T-cell (primary cell): Measurements from ENCODE around the gene ARMC8. TPM values are rescaled to one million over a fixed set of nuclear protein-coding genes. Genes with fewer than 3 reads are reported as not detected.

ENCODE experiments used
- ATAC-seq, 4 experiments: fragments of 200-7000 bp in 3 of 4; fragments of 150-1000 bp in 1 of 4; cut with Tn5 transposase; replicated peaks in 1 of 4; 1 replicate in 3 of 4; 2 replicates in 1 of 4; pipeline ENCODE4 v1.10.0; 2021; ENCODE audit warnings: moderate library complexity in 3 of 4, mild to moderate bottlenecking in 2 of 4, moderate number of reproducible peaks in 1 of 4
- CTCF ChIA-PET, 2 donors: fragments of 300-600 bp; sonication (Branson Sonifier 250); formaldehyde crosslinking; loops; one replicate each; lab custom pipeline; 2022; ENCODE audit warnings: antibody characterized with exemption in 2 of 2; lab: Charles Lee
- POLR2A ChIA-PET, 2 donors: fragments of 300-600 bp; sonication (Branson Sonifier 250); formaldehyde crosslinking; loops; one replicate each; lab custom pipeline; 2022; ENCODE audit warnings: antibody characterized with exemption in 2 of 2; lab: Charles Lee
- DNase-seq, 35 experiments: peaks; one replicate each; pipeline versions ENCODE4 v3.0.0 to v3.0.0-alpha.2; 2013 to 2023
- H3K27ac ChIP-seq: one replicate; pipeline ENCODE4 v1.5.1; 2013; ENCODE audit warnings: low read length
- H3K27me3 ChIP-seq, 2 experiments: replicated peaks in 1 of 2; 1 replicate in 1 of 2; 2 replicates in 1 of 2; pipeline versions ENCODE4 v1.6.1 to v1.7.0; 2013; ENCODE audit warnings: low read length in 1 of 2, mixed read lengths in 1 of 2; ENCODE audit not compliant: control insufficient read depth in 2 of 2, insufficient read depth in 2 of 2; ENCODE audit errors: extremely low read depth in 1 of 2
- H3K36me3 ChIP-seq, 2 donors: 1 replicate in 1 of 2; 2 replicates in 1 of 2; pipeline versions ENCODE4 v1.6.1 to v1.7.0; 2013; ENCODE audit warnings: low read length in 1 of 2; ENCODE audit not compliant: control insufficient read depth in 2 of 2, insufficient read depth in 1 of 2; ENCODE audit errors: extremely low read depth in 1 of 2
- H3K4me1 ChIP-seq, 2 experiments: 1 replicate in 1 of 2; 2 replicates in 1 of 2; pipeline versions ENCODE4 v1.6.1 to v1.7.0; 2013; ENCODE audit warnings: low read length in 2 of 2, mixed read lengths in 1 of 2; ENCODE audit not compliant: insufficient read depth in 2 of 2, control insufficient read depth in 1 of 2; ENCODE audit errors: extremely low read depth in 1 of 2
- H3K4me3 ChIP-seq, 2 donors: 1 replicate in 1 of 2; 2 replicates in 1 of 2; pipeline versions ENCODE4 v1.5.1 to v1.7.0; 2013; ENCODE audit warnings: mild to moderate bottlenecking in 2 of 2, low read length in 1 of 2, moderate library complexity in 1 of 2; ENCODE audit not compliant: control insufficient read depth in 1 of 2; ENCODE audit errors: extremely low read depth in 1 of 2
- H3K9me3 ChIP-seq: 2 replicates; pipeline ENCODE4 v1.7.0; 2013
- H3K27ac Mint-ChIP-seq, 2 donors: one replicate each; pipeline ENCODE4 v1.8.0; 2020 to 2021; ENCODE audit warnings: mild to moderate bottlenecking in 2 of 2, mixed read lengths in 2 of 2
- H3K27me3 Mint-ChIP-seq, 2 donors: one replicate each; pipeline ENCODE4 v1.8.0; 2021 to 2022; ENCODE audit warnings: mixed read lengths in 2 of 2
- H3K36me3 Mint-ChIP-seq: one replicate; pipeline ENCODE4 v1.8.0; 2021; ENCODE audit warnings: mixed read lengths
- H3K4me1 Mint-ChIP-seq, 3 donors: one replicate each; pipeline ENCODE4 v1.8.0; 2020 to 2022; ENCODE audit warnings: mixed read lengths in 3 of 3, mild to moderate bottlenecking in 1 of 3
- H3K4me3 Mint-ChIP-seq, 3 donors: one replicate each; pipeline ENCODE4 v1.8.0; 2020 to 2022; ENCODE audit warnings: mild to moderate bottlenecking in 3 of 3, mixed read lengths in 3 of 3, moderate library complexity in 3 of 3
- H3K9me3 Mint-ChIP-seq, 3 donors: one replicate each; pipeline ENCODE4 v1.8.0; 2020 to 2022; ENCODE audit warnings: mixed read lengths in 3 of 3
- WGBS: methylation state at CpG from one replicate; pipeline ENCODE4 v1.1.5; 2013; ENCODE audit warnings: missing lambda C conversion rate; ENCODE audit not compliant: insufficient coverage; 5-methylcytosine and 5-hydroxymethylcytosine counted together
- total RNA-seq, 35 experiments: library from RNA in 6 of 35; stranded (reverse) in 6 of 35; fragments of 120-200 nt in 1 of 35; gene quantifications; one replicate each; pipeline versions ENCODE4 v1.2.1 to v1.2.4 and lab custom pipeline; 2013 to 2026

Gene ARMC8
- total RNA-seq, 5 donors from 2014 or later (not counting 1 experiment from before 2014, with no cell fraction given) = 55.0 to 79.8 (median 58.6) TPM

DNA sequence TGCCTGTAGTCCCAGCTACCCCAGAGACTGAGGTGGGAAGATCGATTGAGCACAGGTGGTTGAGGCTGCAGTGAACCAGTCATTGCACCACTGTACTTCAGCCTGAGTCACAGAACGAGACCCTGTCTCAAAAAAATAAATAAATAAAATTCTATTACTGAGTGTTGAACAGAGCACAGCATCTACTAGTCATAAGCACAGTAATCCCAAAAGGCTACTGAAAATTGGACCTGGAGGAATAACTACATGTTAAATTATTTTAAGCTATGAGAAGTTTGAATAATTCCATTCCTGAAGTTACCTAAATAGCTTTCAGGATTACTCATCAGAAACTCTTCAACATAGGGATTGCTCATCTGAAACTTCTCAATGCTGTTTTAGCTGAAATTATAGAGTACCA is 43.4 kb downstream of the ARMC8 start:
- Histone ChIP-seq H3K36me3 (peaks cover 3 to 56% of the 10 kb centered on the region in 2 donors), H3K9me3 (no peaks in the 10 kb centered on the region), H3K4me1 (no peaks in the 10 kb centered on the region), H3K27me3 (no peaks in the 10 kb centered on the region), H3K27ac (no peak overlapping the region), H3K4me3 (no peak overlapping the region)
- Mint-ChIP-seq H3K27me3 (no peaks in the 10 kb centered on the region), H3K4me3 (no peak overlapping the region), H3K36me3 (peaks cover 59% of the 10 kb centered on the region), H3K4me1 (peaks cover 0 to 7% (median 7%) of the 10 kb centered on the region in 3 donors), H3K27ac (no peak overlapping the region), H3K9me3 (no peaks in the 10 kb centered on the region)
- POLR2A ChIA-PET = interaction anchor here (0.5 to 1.1 kb wide), 3 partner anchors 9 to 15 kb away, joined by 4 to 7 read pairs (median 4); no protein-coding TSS in a partner anchor
- CTCF ChIA-PET = no interaction called here
- no CpG with 5 or more reads among the region's 2 CpGs for WGBS
- ATAC-seq = no peak
- no peak for DNase-seq

DNA sequence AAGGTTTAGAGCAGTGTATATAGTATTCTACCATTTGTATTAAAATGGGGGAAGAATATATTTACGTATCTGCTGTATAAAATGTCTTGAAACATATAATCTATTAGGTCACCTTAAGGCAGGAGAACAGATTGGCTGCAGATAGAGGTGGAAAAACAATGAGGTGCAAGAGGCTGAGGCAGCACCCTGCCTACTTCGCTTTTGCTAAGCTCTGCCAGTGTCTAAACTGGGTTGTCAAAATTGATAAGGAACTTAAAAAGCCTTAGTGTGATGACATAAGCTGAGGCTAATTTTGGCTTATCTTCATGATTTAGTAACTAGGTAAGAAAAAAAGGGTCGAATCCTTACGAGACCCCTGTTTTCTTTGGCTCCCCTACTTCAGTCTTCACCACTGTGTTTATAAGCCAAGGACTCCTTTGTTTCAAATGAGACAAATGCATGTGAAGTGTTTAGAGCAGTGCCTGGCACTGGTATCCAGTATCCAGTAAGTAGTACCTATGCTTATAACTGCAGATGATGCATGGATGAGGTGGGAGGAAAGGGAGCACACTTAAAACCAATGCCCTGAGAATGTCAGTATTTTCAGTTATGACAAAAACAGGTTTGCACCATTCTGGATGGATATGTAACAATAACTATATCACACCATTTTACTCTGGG is 45.7 kb downstream of the ARMC8 start:
- no peak overlapping the region for H3K4me3 Mint-ChIP-seq
- H3K27ac Mint-ChIP-seq = no peak overlapping the region
- DNase-seq = no peak
- peaks cover 55% of the 10 kb centered on the region for H3K36me3 Mint-ChIP-seq
- H3K9me3 Mint-ChIP-seq = no peaks in the 10 kb centered on the region
- ChIA-PET CTCF (no interaction called here), POLR2A (interaction anchor here in 1 of 2 donors (0.7 kb wide), 1 partner anchor 698 kb away, joined by 3 read pairs; no protein-coding TSS in a partner anchor)
- Histone ChIP-seq H3K4me3 (no peak overlapping the region), H3K4me1 (no peaks in the 10 kb centered on the region), H3K27ac (no peak overlapping the region), H3K36me3 (peaks cover 7 to 53% of the 10 kb centered on the region in 2 donors), H3K27me3 (no peaks in the 10 kb centered on the region), H3K9me3 (no peaks in the 10 kb centered on the region)
- 100% methylated on average over 1 of the region's 4 CpGs for WGBS
- ATAC-seq = no peak
- no peaks in the 10 kb centered on the region for H3K27me3 Mint-ChIP-seq
- peaks cover 0 to 7% (median 7%) of the 10 kb centered on the region in 3 donors for H3K4me1 Mint-ChIP-seq

DNA sequence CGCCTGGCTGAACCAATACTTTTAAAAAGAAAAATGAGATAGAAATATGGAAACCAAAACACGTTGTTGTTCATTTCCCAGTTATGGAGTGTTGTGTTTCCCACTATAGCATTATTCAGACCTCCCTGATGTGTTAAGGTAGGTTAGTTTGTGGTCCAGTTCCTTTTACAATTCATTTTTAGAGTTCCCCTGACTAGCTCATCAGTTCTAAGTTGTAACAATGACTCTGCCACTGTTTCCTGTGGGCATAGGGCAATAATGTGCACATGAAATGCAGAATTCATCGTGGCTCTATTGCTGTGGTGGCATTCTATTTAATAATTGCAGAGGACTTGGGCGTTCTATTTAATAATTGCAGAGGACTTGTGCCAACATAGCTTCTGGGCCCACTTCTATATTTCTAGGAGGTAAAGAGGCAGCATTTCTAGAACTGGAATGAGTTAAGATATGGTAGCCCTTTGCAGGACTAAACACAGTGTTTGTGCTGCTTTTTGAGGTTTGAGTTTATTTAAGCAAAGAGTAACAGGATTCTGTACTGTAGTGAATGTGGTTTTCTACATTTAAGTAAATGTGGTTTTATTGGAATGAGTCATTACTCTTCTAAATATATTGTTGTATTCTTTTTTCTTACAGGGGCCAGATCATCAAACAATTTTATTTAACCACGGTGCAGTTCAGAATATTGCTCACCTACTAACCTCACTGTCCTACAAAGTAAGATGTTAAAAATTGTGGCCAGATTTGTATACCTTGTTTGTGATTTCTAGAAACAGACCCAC is 47.5 kb downstream of the ARMC8 start:
- POLR2A ChIA-PET = interaction anchor here (0.5 kb wide), 2 partner anchors 45 to 103 kb away, joined by 3 read pairs; no protein-coding TSS in a partner anchor

DNA sequence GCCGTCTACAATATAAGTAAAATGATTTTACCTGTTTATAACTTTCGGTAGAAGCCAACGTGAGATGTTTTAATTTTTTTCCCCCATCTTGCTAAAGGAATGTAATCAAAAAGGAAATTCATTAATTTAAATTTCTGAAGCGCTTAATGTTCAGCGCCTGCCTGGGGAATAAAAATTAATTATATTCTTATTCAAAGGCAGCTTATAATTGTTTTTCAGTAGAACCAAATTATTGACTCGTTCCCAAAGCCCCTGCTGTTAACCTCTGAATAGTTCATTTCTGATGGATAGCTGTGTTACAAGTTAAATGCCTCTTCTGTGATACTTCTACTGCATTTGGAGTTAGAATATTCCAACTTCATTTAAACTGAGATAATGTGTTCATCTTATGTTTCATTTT is 51.6 kb downstream of the ARMC8 start:
- H3K36me3 ChIP-seq = peaks cover 4 to 50% of the 10 kb centered on the region in 2 donors

More for the DNA sequence above, 47.5 kb downstream of the ARMC8 start:
- H3K4me3 ChIP-seq = no peak overlapping the region
- no peak for DNase-seq
- Mint-ChIP-seq H3K36me3 (peaks cover 43% of the 10 kb centered on the region), H3K9me3 (no peaks in the 10 kb centered on the region), H3K27ac (no peak overlapping the region), H3K27me3 (no peaks in the 10 kb centered on the region), H3K4me1 (peaks cover 0 to 7% (median 7%) of the 10 kb centered on the region in 3 donors), H3K4me3 (no peak overlapping the region)
- peaks cover 7 to 47% of the 10 kb centered on the region in 2 donors for H3K36me3 ChIP-seq
- H3K27me3 ChIP-seq = no peaks in the 10 kb centered on the region
- H3K4me1 ChIP-seq = no peaks in the 10 kb centered on the region
- peak in 2 of 4 experiments; percentile 17 to 40 for ATAC-seq
- WGBS = 71% methylated on average over 1 of the region's 5 CpGs
- H3K9me3 ChIP-seq = no peaks in the 10 kb centered on the region
- no peak overlapping the region for H3K27ac ChIP-seq
- CTCF ChIA-PET = interaction anchor here in 1 of 2 donors (0.6 to 1.4 kb wide), 2 partner anchors 54 to 61 kb away, joined by 3 read pairs; no protein-coding TSS in a partner anchor

DNA sequence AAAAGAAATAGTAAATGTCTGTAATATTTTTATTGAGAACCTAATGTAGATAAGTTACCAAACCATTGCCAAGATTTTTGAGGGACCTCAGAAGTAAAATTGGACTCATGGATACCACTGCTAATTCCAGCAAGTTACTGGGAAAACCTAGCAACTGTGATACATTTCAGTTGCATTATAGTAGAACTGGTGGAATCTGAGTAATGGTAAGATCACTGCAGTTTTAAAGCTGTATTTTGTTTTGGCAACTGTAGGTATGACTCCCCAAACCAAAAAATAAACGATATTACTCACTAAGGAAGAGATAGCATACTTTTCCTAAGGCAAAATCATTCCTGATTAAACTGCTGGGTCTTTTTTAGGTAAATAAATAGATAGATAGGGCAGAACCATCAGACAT is 54.0 kb downstream of the ARMC8 start:
- POLR2A ChIA-PET = no interaction called here

More for the DNA sequence above, 51.6 kb downstream of the ARMC8 start:
- H3K9me3 Mint-ChIP-seq = no peaks in the 10 kb centered on the region
- H3K36me3 Mint-ChIP-seq = peaks cover 41% of the 10 kb centered on the region
- DNase-seq (no peak), ATAC-seq (no peak)
- H3K27me3 ChIP-seq = no peaks in the 10 kb centered on the region
- no peaks in the 10 kb centered on the region for H3K4me1 ChIP-seq
- WGBS = no CpG with 5 or more reads among the region's 6 CpGs
- H3K9me3 ChIP-seq = no peaks in the 10 kb centered on the region
- no peak overlapping the region for H3K4me3 ChIP-seq
- H3K4me3 Mint-ChIP-seq = no peak overlapping the region
- POLR2A ChIA-PET = interaction anchor here in 1 of 2 donors (1.1 kb wide), 1 partner anchor 8 kb away, joined by 4 read pairs; no protein-coding TSS in a partner anchor
- no peak overlapping the region for H3K27ac ChIP-seq
- peaks cover 0 to 7% (median 7%) of the 10 kb centered on the region in 3 donors for H3K4me1 Mint-ChIP-seq
- H3K27ac Mint-ChIP-seq = no peak overlapping the region
- H3K27me3 Mint-ChIP-seq = no peaks in the 10 kb centered on the region
- CTCF ChIA-PET = no interaction called here

DNA sequence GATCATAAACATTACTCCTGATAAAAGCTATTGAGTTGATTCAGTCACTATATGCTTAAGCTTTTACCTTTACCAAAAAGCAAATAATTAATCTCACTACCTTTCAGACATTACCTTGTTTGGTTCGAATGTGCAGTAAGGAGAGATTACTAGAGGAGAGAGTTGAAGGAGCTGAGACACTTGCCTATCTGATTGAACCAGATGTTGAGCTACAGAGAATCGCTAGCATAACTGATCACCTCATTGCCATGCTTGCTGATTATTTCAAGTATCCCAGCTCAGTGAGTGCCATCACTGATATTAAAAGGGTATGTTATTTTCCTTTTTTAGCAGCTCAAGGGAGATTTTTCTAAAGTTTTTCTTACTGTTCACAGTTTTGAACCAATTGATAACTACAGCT is 54.6 kb downstream of the ARMC8 start:
- ATAC-seq = no peak
- H3K27ac ChIP-seq = no peak overlapping the region
- H3K36me3 Mint-ChIP-seq = peaks cover 44% of the 10 kb centered on the region
- H3K4me1 Mint-ChIP-seq = no peaks in the 10 kb centered on the region
- WGBS = no CpG with 5 or more reads among the region's 2 CpGs
- ChIA-PET CTCF (no interaction called here), POLR2A (no interaction called here)
- H3K9me3 Mint-ChIP-seq = no peaks in the 10 kb centered on the region
- no peak overlapping the region for H3K4me3 Mint-ChIP-seq
- no peaks in the 10 kb centered on the region for H3K9me3 ChIP-seq
- H3K27me3 Mint-ChIP-seq = no peaks in the 10 kb centered on the region
- peaks cover 0 to 44% of the 10 kb centered on the region in 2 donors for H3K36me3 ChIP-seq
- no peak overlapping the region for H3K4me3 ChIP-seq
- no peaks in the 10 kb centered on the region for H3K4me1 ChIP-seq
- H3K27me3 ChIP-seq = no peaks in the 10 kb centered on the region
- H3K27ac Mint-ChIP-seq = no peak overlapping the region
- no peak for DNase-seq

More for the DNA sequence above, 54.0 kb downstream of the ARMC8 start:
- Mint-ChIP-seq H3K9me3 (no peaks in the 10 kb centered on the region), H3K4me1 (no peaks in the 10 kb centered on the region), H3K36me3 (peaks cover 44% of the 10 kb centered on the region), H3K27me3 (no peaks in the 10 kb centered on the region), H3K27ac (no peak overlapping the region), H3K4me3 (no peak overlapping the region)
- H3K36me3 ChIP-seq = peaks cover 0 to 50% of the 10 kb centered on the region in 2 donors
- ATAC-seq (no peak), DNase-seq (no peak)
- H3K4me1 ChIP-seq = no peaks in the 10 kb centered on the region
- H3K4me3 ChIP-seq = no peak overlapping the region
- H3K27me3 ChIP-seq = no peaks in the 10 kb centered on the region
- WGBS = no CpG with 5 or more reads among the region's 1 CpG
- CTCF ChIA-PET = interaction anchor here in 1 of 2 donors (0.7 kb wide), 1 partner anchor 155 kb away, joined by 3 read pairs; no protein-coding TSS in a partner anchor
- H3K9me3 ChIP-seq = no peaks in the 10 kb centered on the region
- H3K27ac ChIP-seq = no peak overlapping the region
